HL-60 (cell line): ENCODE results near the gene CFTR.

ENCODE experiments used
- CTCF ChIP-seq: IDR thresholded peaks from one replicate; pipeline ENCODE4 v1.5.1; 2011; ENCODE audit warnings: low read length, control low read depth, inconsistent platforms; ENCODE audit not compliant: insufficient read depth
- POLR2AphosphoS5 ChIP-seq: IDR thresholded peaks from 2 replicates; pipeline ENCODE4 v1.6.1; 2012; ENCODE audit warnings: low read depth

- TF ChIP-seq POLR2AphosphoS5 = no peak
- no peak for TF ChIP-seq CTCF
Observed at GRCh38 chr7:117564627-117565026, 84.8 kb downstream of the CFTR start.
